ENCODE measurements around the gene GGNBP2.

GRCh38 chr17:36632916-36633771 lies 88.4 kb downstream of the GGNBP2 start:
- no peak for TF ChIP-seq CTCF (IDR thresholded peaks at IDR 0.05 in 4 of 5, conservative IDR thresholded peaks at IDR 0.05 in 1 of 5)
- no peak for TF ChIP-seq POLR2A (IDR thresholded peaks at IDR 0.05)

Data from gastrocnemius medialis (tissue), 4 donors.